ENCODE measurements around the gene MDH2. TPM values are rescaled to one million over a fixed set of nuclear protein-coding genes. Genes with fewer than 3 reads are reported as not detected.
"Not testable (repeated sequence)": the region's sequence is repeated elsewhere in the genome, so short reads cannot be mapped to it uniquely, and the experiment has no call there.

The MDH2 gene
- total RNA-seq, 1 donor from 2014 or later, result 202 TPM

- H3K4me3 Mint-ChIP-seq (ENCODE audit: unreplicated experiment), result no peak overlapping the region
- TF ChIP-seq CTCF (IDR thresholded peaks at IDR 0.05; ENCODE audit: insufficient read depth, low read depth, low read length) (no peak), EZH2 (IDR thresholded peaks at IDR 0.05; ENCODE audit: insufficient read depth, low read length) (no peak)
- peaks cover 2% of the 10 kb centered on the region for H3K36me3 Mint-ChIP-seq (ENCODE audit: low read depth, unreplicated experiment)
- Histone ChIP-seq H2AFZ (ENCODE audit: low read depth, low read length) (no peak overlapping the region), H3K9ac (ENCODE audit: low read length) (no peak overlapping the region), H3K9me3 (ENCODE audit: insufficient read depth, low read depth, low read length) (no peaks in the 10 kb centered on the region), H3K27me3 (ENCODE audit: insufficient read depth, low read length) (no peaks in the 10 kb centered on the region), H3K4me1 (ENCODE audit: insufficient read depth, low read length) (peaks cover 4% of the 10 kb centered on the region), H3K4me2 (ENCODE audit: low read length) (no peak overlapping the region), H3K4me3 (ENCODE audit: insufficient read depth, low read depth, low read length) (no peak overlapping the region), H3K27ac (ENCODE audit: low read depth, low read length) (no peak overlapping the region), H3K79me2 (ENCODE audit: insufficient read depth, low read length) (no peaks in the 10 kb centered on the region), H3K36me3 (ENCODE audit: insufficient read depth, low read length) (no peaks in the 10 kb centered on the region), H4K20me1 (ENCODE audit: insufficient read depth, low read length) (no peaks in the 10 kb centered on the region)
- no peaks in the 10 kb centered on the region for H3K27me3 Mint-ChIP-seq (ENCODE audit: low read depth, unreplicated experiment)
- FAIRE-seq, result no peak
- no peak overlapping the region for H3K27ac Mint-ChIP-seq (ENCODE audit: unreplicated experiment)
- no peaks in the 10 kb centered on the region for H3K9me3 Mint-ChIP-seq (ENCODE audit: unreplicated experiment)
- peaks cover 7% of the 10 kb centered on the region for H3K4me1 Mint-ChIP-seq (ENCODE audit: low read depth, unreplicated experiment)
- DNase-seq (ENCODE audit: low read depth), result no peak
Observed at GRCh38 chr7:76076995-76077394, 29.1 kb downstream of the MDH2 start.

GRCh38 chr7:76077435-76077834 lies 29.5 kb downstream of the MDH2 start:
- H3K4me2 ChIP-seq (ENCODE audit: low read length), result no peak overlapping the region
- H3K4me3 Mint-ChIP-seq (ENCODE audit: unreplicated experiment), result no peak overlapping the region
- H3K36me3 Mint-ChIP-seq (ENCODE audit: low read depth, unreplicated experiment), result peaks cover 2% of the 10 kb centered on the region
- H3K27me3 ChIP-seq (ENCODE audit: insufficient read depth, low read length), result no peaks in the 10 kb centered on the region
- no peaks in the 10 kb centered on the region for H3K36me3 ChIP-seq (ENCODE audit: insufficient read depth, low read length)
- no peak for TF ChIP-seq EZH2 (IDR thresholded peaks at IDR 0.05; ENCODE audit: insufficient read depth, low read length)
- no peak for TF ChIP-seq CTCF (IDR thresholded peaks at IDR 0.05; ENCODE audit: insufficient read depth, low read depth, low read length)
- H3K9me3 ChIP-seq (ENCODE audit: insufficient read depth, low read depth, low read length), result no peaks in the 10 kb centered on the region
- no peak overlapping the region for H3K27ac ChIP-seq (ENCODE audit: low read depth, low read length)
- H3K9ac ChIP-seq (ENCODE audit: low read length), result no peak overlapping the region
- peaks cover 10% of the 10 kb centered on the region for H3K4me1 Mint-ChIP-seq (ENCODE audit: low read depth, unreplicated experiment)
- no peak overlapping the region for H3K27ac Mint-ChIP-seq (ENCODE audit: unreplicated experiment)
- DNase-seq (ENCODE audit: low read depth) (peak; percentile 27), FAIRE-seq (no peak)
- no peak overlapping the region for H2AFZ ChIP-seq (ENCODE audit: low read depth, low read length)
- no peaks in the 10 kb centered on the region for H3K27me3 Mint-ChIP-seq (ENCODE audit: low read depth, unreplicated experiment)
- H3K4me3 ChIP-seq (ENCODE audit: insufficient read depth, low read depth, low read length), result no peak overlapping the region
- H3K9me3 Mint-ChIP-seq (ENCODE audit: unreplicated experiment), result no peaks in the 10 kb centered on the region
- no peaks in the 10 kb centered on the region for H3K79me2 ChIP-seq (ENCODE audit: insufficient read depth, low read length)
- peaks cover 7% of the 10 kb centered on the region for H3K4me1 ChIP-seq (ENCODE audit: insufficient read depth, low read length)
- H4K20me1 ChIP-seq (ENCODE audit: insufficient read depth, low read length), result no peaks in the 10 kb centered on the region

- Mint-ChIP-seq H3K27ac (ENCODE audit: unreplicated experiment) (peak overlapping the region; percentile 5), H3K4me3 (ENCODE audit: unreplicated experiment) (no peak overlapping the region), H3K36me3 (ENCODE audit: low read depth, unreplicated experiment) (peaks cover 2% of the 10 kb centered on the region), H3K27me3 (ENCODE audit: low read depth, unreplicated experiment) (no peaks in the 10 kb centered on the region), H3K9me3 (ENCODE audit: unreplicated experiment) (no peaks in the 10 kb centered on the region), H3K4me1 (ENCODE audit: low read depth, unreplicated experiment) (peaks cover 10% of the 10 kb centered on the region)
- DNase-seq (ENCODE audit: low read depth) (no peak), FAIRE-seq (no peak)
- Histone ChIP-seq H4K20me1 (ENCODE audit: insufficient read depth, low read length) (no peaks in the 10 kb centered on the region), H3K4me1 (ENCODE audit: insufficient read depth, low read length) (peaks cover 7% of the 10 kb centered on the region), H3K27ac (ENCODE audit: low read depth, low read length) (no peak overlapping the region), H3K9ac (ENCODE audit: low read length) (no peak overlapping the region), H3K4me3 (ENCODE audit: insufficient read depth, low read depth, low read length) (no peak overlapping the region), H3K9me3 (ENCODE audit: insufficient read depth, low read depth, low read length) (no peaks in the 10 kb centered on the region), H3K36me3 (ENCODE audit: insufficient read depth, low read length) (no peaks in the 10 kb centered on the region), H3K27me3 (ENCODE audit: insufficient read depth, low read length) (no peaks in the 10 kb centered on the region), H2AFZ (ENCODE audit: low read depth, low read length) (no peak overlapping the region), H3K4me2 (ENCODE audit: low read length) (no peak overlapping the region), H3K79me2 (ENCODE audit: insufficient read depth, low read length) (no peaks in the 10 kb centered on the region)
- no peak for TF ChIP-seq EZH2 (IDR thresholded peaks at IDR 0.05; ENCODE audit: insufficient read depth, low read length)
- TF ChIP-seq CTCF (IDR thresholded peaks at IDR 0.05; ENCODE audit: insufficient read depth, low read depth, low read length), result no peak
Observed at GRCh38 chr7:76080204-76080603, 32.3 kb downstream of the MDH2 start.

- not testable (repeated sequence) for H3K9me3 ChIP-seq (ENCODE audit: insufficient read depth, low read depth, low read length); H3K9me3 Mint-ChIP-seq (ENCODE audit: unreplicated experiment); FAIRE-seq; H3K36me3 ChIP-seq (ENCODE audit: insufficient read depth, low read length); H3K9ac ChIP-seq (ENCODE audit: low read length); DNase-seq (ENCODE audit: low read depth); H4K20me1 ChIP-seq (ENCODE audit: insufficient read depth, low read length); H3K27me3 Mint-ChIP-seq (ENCODE audit: low read depth, unreplicated experiment); H3K27ac Mint-ChIP-seq (ENCODE audit: unreplicated experiment); H3K36me3 Mint-ChIP-seq (ENCODE audit: low read depth, unreplicated experiment); H2AFZ ChIP-seq (ENCODE audit: low read depth, low read length); H3K27me3 ChIP-seq (ENCODE audit: insufficient read depth, low read length); H3K27ac ChIP-seq (ENCODE audit: low read depth, low read length); H3K4me3 ChIP-seq (ENCODE audit: insufficient read depth, low read depth, low read length); H3K4me2 ChIP-seq (ENCODE audit: low read length); H3K79me2 ChIP-seq (ENCODE audit: insufficient read depth, low read length); H3K4me3 Mint-ChIP-seq (ENCODE audit: unreplicated experiment)
- peaks cover 29% of the 10 kb centered on the region for H3K4me1 ChIP-seq (ENCODE audit: insufficient read depth, low read length)
- H3K4me1 Mint-ChIP-seq (ENCODE audit: low read depth, unreplicated experiment), result peaks cover 11% of the 10 kb centered on the region
Observed at GRCh38 chr7:76084115-76084514, 36.2 kb downstream of the MDH2 start.
